Measurements from ENCODE around the gene ACTG1.
"Not testable (repeated sequence)": the region's sequence is repeated elsewhere in the genome, so short reads cannot be mapped to it uniquely, and the experiment has no call there.

Gene ACTG1

GRCh38 chr17:81531998-81532404, 19.4 kb upstream of the ACTG1 start:
- not testable (repeated sequence) for DNase-seq

DNA sequence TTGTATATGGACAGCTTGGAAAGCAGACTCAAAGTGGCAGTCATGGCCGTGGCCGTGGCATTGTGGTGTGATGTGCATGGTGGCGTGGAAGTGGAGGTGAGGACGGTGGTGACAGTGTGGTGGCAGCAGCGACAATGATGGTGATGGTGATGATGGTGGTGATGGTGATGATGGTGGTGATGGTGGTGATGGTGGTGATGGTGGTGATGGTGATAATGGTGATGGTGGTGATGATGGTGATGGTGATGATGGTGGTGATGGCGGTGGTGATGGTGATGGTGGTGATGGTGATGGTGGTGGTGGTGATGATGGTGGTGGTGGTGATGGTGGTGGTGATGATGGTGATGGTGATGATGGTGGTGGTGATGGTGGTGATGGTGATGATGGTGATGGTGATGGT, 18.4 kb upstream of the ACTG1 start:
- DNase-seq: not testable (repeated sequence)

GRCh38 chr17:81529437-81529803, 16.8 kb upstream of the ACTG1 start:
- DNase-seq: no peak

GRCh38 chr17:81528651-81529436, 16.2 kb upstream of the ACTG1 start:
- DNase-seq: no peak

DNA sequence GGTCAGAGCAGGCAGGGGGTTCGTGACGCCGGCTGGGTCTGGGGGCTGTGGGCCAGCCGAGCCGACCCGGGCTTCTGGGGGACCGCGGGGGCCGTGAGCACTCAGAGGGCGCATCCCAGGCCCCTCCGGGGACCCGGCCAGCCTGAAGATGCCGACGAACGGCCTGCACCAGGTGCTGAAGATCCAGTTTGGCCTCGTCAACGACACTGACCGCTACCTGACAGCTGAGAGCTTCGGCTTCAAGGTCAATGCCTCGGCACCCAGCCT, 15.7 kb upstream of the ACTG1 start:
- no peak for DNase-seq

DNA sequence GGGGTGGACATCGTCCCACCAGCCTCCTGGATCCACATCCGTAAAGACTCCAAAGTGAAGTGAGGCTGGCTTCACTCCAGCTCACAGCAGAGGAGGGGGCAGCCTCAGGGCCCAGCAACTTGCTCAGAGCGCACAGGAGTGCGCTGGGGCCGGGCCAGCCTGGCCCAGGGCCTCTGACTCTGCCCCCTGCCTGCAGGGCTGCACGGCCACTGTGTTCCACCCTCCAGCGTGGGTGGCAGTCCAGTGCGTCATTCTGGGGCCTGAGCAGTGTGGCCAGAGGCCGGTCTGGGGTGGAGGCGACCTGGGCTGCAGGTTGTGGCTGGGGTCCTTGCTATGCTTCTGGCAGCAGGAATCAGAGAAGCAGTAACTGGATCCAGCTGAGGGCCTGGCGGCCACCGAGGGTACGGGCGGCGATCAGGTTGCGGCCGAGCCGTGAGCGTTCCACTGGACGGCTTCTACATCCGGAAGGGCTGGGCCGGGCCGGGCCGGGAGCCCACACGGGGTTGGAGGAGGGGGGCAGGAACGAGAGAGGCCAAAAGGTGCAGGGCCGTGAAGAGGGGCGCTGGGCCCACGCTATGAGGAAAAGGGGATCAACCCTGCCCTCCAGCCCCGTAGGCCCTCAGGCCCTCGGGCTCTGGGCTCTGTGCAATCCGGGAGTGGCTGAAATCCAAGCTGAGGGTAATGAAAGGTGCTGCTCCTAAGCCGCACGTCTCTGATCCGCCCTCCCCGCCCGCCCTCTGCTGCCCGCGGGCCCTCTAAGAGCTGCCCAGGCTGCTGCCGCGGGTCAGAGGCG, 15.2 kb upstream of the ACTG1 start, which contains the start of gene FSCN2:
TSS of gene FSCN2 (plus strand) at position 787 of the 793 bp plus-strand sequence. CDS start 155 bp downstream, outside the sequence.
- DNase-seq: no peak

GRCh38 chr17:81526662-81527571, 14.3 kb upstream of the ACTG1 start:
- DNase-seq: no peak

GRCh38 chr17:81524865-81525159, 12.2 kb upstream of the ACTG1 start:
- no peak for DNase-seq

- no peak for DNase-seq
These were observed 11.7 kb upstream of the ACTG1 start for GRCh38 chr17:81524039-81524864.

DNA sequence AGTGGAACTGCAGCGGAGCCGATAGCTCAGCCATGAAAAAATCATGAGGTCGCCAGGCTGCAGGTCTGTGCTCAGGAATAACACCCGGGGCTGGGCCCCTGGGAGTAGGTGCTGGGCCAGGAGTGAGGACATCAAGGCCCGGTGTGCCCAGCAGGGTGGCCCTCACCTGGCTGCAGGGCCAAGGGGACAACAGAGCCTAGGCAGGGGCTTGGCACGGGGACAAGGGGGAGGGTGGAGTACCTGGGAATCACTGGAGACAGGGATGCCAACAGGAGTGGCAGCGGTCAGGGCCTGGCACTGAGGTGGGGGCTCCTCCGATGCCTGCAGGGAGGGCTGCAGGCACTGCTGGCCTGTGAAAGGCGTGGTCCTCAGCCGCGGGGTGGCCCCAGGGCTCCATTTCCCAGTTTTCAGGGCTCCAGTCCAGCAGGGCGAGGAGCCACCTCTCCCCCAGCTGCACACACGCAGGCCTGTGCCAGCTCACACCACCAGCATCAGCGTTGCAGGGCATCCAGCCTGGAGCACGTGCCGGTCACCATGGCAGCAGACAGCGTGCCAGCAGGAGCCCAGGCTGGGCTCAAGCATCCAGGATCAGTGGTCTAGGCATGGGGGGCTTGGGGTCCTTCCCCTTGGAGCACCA, 10.9 kb upstream of the ACTG1 start:
- DNase-seq: no peak

- DNase-seq: no peak
These were observed 10.1 kb upstream of the ACTG1 start for GRCh38 chr17:81522491-81523401.

DNA sequence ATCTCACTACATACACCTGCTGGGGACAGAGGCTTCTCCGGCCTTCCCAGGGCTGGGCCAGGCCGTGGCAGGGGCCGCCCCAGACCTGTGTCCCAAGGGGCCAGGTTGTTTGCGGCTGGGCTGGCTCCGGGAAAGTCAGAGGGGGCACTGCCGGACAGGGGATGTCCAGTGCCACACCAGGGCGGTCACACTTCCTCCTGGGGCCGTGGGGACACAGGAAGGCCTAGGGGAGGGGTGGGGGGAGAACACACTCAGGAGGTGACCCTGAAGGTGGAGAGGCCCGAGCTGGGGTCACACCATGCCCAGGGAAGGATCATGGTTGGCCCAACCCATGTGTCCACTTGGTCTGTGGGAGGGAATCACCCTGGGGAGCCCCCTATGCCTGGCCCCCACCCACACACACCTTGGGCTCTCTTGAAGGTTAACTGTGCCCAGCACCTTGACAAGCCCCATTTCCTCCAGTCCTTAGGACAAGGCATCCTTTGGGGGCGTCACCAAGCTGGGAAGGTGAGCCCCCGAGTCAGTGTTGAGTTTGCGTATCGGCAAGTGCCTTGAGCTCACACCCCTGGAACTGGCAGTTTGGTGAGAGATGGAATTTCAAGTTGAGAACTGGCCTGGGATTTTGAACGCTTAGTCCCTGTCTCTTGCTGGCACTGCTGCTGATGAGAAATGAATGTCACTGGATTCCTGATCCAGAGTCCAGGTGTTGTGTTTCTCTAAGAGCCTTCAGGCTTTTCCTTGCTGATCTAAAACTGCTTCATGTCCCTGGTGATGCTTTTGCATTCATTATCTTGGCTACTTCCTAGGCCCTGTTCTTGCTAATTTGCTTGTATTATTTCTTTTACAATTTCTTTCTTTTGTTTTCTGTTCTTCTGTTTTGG, 7.7 kb upstream of the ACTG1 start:
- peak; percentile 15 for DNase-seq

GRCh38 chr17:81519284-81520020, 6.9 kb upstream of the ACTG1 start:
- DNase-seq: peak; percentile 81

GRCh38 chr17:81518785-81519283, 6.2 kb upstream of the ACTG1 start:
- peak; percentile 35 for DNase-seq

DNA sequence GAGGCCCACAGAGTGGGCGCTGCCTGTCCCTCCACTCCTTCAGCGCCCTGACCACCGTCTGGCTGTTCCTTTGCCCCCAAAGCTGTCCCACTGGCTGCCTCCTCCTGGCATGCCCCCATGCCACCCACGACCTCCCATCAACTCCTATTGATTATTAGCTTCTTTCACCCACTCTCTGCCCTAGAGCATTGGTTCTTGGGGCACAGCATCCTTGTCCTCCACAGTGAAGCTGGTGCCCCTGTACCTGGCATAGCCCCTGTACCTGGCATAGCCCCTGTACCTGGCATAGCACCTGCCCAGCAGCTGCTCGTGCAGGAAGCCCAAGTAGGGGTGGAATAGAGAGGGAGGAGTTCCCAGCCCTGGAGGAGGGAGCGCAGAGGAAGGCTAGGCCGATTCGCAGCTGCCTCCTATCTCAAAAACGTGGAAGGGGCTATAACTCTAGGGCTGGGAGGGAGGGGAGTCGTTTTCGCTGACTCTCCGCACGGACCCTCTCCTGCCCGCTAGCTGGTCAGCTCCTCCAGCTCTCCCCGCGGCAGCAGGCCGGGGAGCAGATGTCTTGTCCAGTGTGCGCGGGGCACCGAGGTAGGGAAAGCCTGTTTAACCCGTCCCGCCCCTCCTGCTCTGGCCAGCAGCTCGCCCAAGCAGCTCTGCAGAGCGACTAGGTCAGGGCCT, 5.7 kb upstream of the ACTG1 start:
- DNase-seq: peak; percentile 15

DNA sequence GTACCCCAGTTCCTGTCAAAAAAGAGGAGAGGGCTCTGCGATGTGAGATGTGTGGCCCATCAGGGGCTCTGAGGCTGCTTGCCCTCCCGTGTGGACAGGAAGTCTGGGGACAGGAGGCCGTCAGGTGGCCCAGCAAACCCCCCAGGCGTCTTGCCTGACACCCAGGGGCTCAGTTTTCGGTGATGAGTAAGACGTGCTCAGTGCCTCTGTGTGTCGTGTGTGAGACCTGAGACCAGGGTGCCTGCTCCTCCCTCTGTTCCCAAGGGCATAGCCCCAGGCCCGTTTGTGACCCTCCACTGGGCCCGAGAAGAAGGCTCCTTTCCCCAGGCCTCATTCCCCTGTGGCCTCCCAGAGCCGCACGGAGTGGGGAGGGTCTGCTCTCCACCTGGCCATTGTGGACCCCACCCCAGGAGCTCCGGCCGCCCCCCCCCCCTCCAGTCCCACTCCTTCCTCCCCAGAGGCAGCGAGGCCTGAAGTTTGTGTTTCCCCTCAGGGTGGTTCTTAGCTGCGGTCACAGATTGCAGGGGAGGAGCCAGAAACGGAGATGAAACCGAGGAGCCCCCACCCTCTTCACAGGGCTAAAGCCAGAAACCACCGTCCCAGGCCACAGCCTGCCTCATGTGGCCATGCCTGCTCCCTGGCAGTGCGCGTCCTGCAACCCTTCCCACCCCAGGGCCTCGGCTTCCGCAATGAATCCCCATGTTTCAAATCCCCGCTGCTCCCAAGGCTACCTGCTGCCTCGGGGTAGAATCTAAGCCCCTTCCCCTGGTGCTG, 4.9 kb upstream of the ACTG1 start:
- DNase-seq: peak; percentile 17

GRCh38 chr17:81517009-81517338, 4.4 kb upstream of the ACTG1 start:
- no peak for DNase-seq

DNA sequence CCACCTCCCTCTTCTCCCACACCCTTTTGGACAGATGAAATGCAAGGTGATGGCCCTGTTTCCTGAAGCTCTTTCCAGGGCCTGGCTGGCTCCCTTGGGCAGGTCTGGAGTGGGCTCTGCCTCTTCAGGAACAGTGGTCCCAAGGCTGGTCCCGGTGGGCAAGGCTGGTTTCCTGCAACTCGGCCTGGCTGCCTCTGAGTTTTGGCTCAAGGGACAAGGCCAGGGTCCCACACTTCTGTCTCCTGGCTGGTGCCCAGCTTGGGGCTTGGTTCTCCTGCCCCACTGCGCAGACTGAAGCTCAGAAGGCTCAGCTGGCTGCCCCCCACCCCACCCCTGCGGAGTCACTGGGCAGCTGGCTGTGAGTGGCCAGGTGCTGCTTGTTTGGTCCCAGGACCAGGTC, 3.8 kb upstream of the ACTG1 start:
- DNase-seq: peak; percentile 14

Data from activated CD8-positive, alpha-beta memory T cell treated with anti-CD3 and anti-CD28 coated beads, Interleukin-2, amount 50 U/mL, for 4 hours (primary cell).